Fibroblast of lung (primary cell): Measurements from ENCODE around the gene PRSS21.

ENCODE experiments used
- CTCF ChIP-seq, 2 donors: IDR thresholded peaks in 1 of 2; conservative IDR thresholded peaks in 1 of 2; 1 replicate in 1 of 2; 2 replicates in 1 of 2; pipeline ENCODE4 v1.5.1; 2011 to 2012; ENCODE audit warnings: low read length in 2 of 2, control low read depth in 1 of 2, inconsistent platforms in 1 of 2, low read depth in 1 of 2, mild to moderate bottlenecking in 1 of 2
- EZH2 ChIP-seq: IDR thresholded peaks from 2 replicates; pipeline ENCODE4 v1.5.1; 2012; ENCODE audit warnings: low read length, control low read depth, mild to moderate bottlenecking; ENCODE audit errors: missing control alignments

DNA sequence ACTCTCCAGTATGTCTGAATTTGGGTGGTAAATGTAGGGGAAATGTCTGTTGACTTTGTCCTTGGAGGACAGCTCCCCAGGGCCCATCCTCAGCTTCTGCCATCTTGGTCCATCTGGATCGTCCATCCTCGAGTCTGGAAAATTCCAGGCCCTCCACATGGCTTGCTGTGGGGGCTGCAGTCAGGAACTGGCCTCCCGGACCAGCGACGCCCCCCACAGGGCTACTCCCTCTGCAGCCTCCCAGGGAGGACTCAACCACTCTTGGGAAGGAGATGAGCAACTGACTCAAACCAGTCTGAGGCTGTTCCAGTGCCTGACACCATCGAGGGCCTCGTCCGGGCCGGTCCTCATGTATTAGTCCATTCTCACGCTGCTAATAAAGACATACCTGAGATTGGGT is 7.6 kb downstream of the PRSS21 start:
- no peak for TF ChIP-seq CTCF (conservative IDR thresholded peaks at IDR 0.05 in 1 of 2, IDR thresholded peaks at IDR 0.05 in 1 of 2; ENCODE audit: low read depth in 1 of 2, low read length in 2 of 2)
- TF ChIP-seq EZH2, result no peak
